ENCODE measurements around the gene TMC6. TPM values are rescaled to one million over a fixed set of nuclear protein-coding genes. Genes with fewer than 3 reads are reported as not detected.

TMC6 gene
- total RNA-seq, 1 donor: 5.2 TPM

- no peak for DNase-seq (ENCODE audit: low read depth)
- H3K4me3 ChIP-seq (ENCODE audit: low read depth, low read length): no peak overlapping the region
- TF ChIP-seq, protein P1, sequence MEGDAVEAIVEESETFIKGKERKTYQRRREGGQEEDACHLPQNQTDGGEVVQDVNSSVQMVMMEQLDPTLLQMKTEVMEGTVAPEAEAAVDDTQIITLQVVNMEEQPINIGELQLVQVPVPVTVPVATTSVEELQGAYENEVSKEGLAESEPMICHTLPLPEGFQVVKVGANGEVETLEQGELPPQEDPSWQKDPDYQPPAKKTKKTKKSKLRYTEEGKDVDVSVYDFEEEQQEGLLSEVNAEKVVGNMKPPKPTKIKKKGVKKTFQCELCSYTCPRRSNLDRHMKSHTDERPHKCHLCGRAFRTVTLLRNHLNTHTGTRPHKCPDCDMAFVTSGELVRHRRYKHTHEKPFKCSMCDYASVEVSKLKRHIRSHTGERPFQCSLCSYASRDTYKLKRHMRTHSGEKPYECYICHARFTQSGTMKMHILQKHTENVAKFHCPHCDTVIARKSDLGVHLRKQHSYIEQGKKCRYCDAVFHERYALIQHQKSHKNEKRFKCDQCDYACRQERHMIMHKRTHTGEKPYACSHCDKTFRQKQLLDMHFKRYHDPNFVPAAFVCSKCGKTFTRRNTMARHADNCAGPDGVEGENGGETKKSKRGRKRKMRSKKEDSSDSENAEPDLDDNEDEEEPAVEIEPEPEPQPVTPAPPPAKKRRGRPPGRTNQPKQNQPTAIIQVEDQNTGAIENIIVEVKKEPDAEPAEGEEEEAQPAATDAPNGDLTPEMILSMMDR (IDR thresholded peaks at IDR 0.05; ENCODE audit: insufficient read depth, low read depth, low read length): no peak
Observed at GRCh38 chr17:78123258-78123929, 5.2 kb downstream of the TMC6 start.

GRCh38 chr17:78122931-78123249, 5.7 kb downstream of the TMC6 start:
- TF ChIP-seq, protein P1 (IDR thresholded peaks at IDR 0.05; ENCODE audit: insufficient read depth, low read depth, low read length): no peak
- H3K4me3 ChIP-seq (ENCODE audit: low read depth, low read length): no peak overlapping the region
- no peak for DNase-seq (ENCODE audit: low read depth)

DNA sequence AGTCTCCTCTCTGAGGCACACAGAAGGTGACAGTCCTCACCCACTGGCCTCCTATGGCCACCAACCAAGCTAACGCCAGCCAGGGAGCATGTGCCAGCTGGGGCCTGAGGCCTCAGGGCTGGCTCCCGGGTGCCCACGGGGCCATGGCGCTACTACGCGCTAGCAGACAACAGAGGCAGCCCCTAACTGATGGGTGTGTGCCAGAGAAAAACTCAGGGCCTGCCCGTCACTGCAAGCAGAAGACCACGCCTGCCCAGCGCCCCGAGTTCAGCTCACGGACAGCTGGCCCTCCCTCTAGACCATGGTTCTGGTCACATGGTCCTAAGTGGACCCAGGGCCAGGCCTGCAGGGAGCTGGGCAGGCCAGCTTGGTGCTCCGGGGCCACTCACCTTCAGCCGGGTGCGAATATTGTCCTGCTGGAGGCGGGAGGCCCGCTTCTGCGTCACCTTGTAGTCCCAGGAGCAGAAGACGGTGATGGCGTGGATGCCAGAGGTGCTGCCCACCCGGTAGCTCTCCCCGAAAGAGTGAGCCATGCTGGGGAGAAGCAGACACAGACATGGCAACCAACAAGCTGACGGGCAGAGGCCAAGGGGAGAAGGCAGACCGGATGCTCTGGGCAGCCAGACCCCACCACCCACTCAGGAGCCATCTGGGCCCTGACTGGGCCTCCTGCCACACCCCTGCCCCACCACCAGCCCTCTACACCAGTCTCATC, 6.2 kb downstream of the TMC6 start:
- no peak for DNase-seq (ENCODE audit: low read depth)
- TF ChIP-seq, protein P1 (IDR thresholded peaks at IDR 0.05; ENCODE audit: insufficient read depth, low read depth, low read length): no peak
- H3K4me3 ChIP-seq (ENCODE audit: low read depth, low read length): no peak overlapping the region

- DNase-seq (ENCODE audit: low read depth): no peak
- TF ChIP-seq, protein P1 (IDR thresholded peaks at IDR 0.05; ENCODE audit: insufficient read depth, low read depth, low read length): no peak
Observed at GRCh38 chr17:78121801-78122215, 6.7 kb downstream of the TMC6 start.

GRCh38 chr17:78120971-78121800, 7.4 kb downstream of the TMC6 start:
- DNase-seq (ENCODE audit: low read depth): no peak
- TF ChIP-seq, protein P1 (IDR thresholded peaks at IDR 0.05; ENCODE audit: insufficient read depth, low read depth, low read length): no peak
- H3K4me3 ChIP-seq (ENCODE audit: low read depth, low read length): no peak overlapping the region

More at GRCh38 chr17:78121801-78122215, 6.7 kb downstream of the TMC6 start:
- H3K4me3 ChIP-seq (ENCODE audit: low read depth, low read length): no peak overlapping the region

- no peak overlapping the region for H3K4me3 ChIP-seq (ENCODE audit: low read depth, low read length)
- DNase-seq (ENCODE audit: low read depth): no peak
Observed at GRCh38 chr17:78120537-78120936, 8.0 kb downstream of the TMC6 start.

More at GRCh38 chr17:78120537-78120936, 8.0 kb downstream of the TMC6 start:
- TF ChIP-seq, protein P1 (IDR thresholded peaks at IDR 0.05; ENCODE audit: insufficient read depth, low read depth, low read length): no peak
